ENCODE data around the gene NFRKB.

GRCh38 chr11:129937592-129938238 lies 42.3 kb upstream of the NFRKB start:
- no peak for TF ChIP-seq EP300 (IDR thresholded peaks at IDR 0.05)
- no peak for TF ChIP-seq CTCF (IDR thresholded peaks at IDR 0.05)
- TF ChIP-seq POLR2A (IDR thresholded peaks at IDR 0.05), result no peak

Measured in tibial nerve (tissue), 4 donors.